Endothelial cell of umbilical vein (primary cell): Measurements from ENCODE around the gene CNOT4. TPM values are rescaled to one million over a fixed set of nuclear protein-coding genes. Genes with fewer than 3 reads are reported as not detected.
"Not testable (repeated sequence)": the region's sequence is repeated elsewhere in the genome, so short reads cannot be mapped to it uniquely, and the experiment has no call there.

Experiments
- BruUV-seq: library from RNA; stranded (reverse); fragments of 400-500 nt; replicated peaks from 2 replicates; lab custom pipeline; 2021; lab: Mats Ljungman, UMichigan
- CTCF ChIA-PET: fragments of 300-600, 350-600 bp; sonication (Branson Sonifier 250); formaldehyde crosslinking; loops from one replicate; lab custom pipeline; 2021; ENCODE audit warnings: antibody characterized with exemption, inconsistent platforms; lab: Charles Lee
- POLR2A ChIA-PET: fragments of 300-600, 350-600 bp; sonication (Branson Sonifier 250); formaldehyde crosslinking; loops from one replicate; lab custom pipeline; 2021; ENCODE audit warnings: antibody characterized with exemption, inconsistent platforms; lab: Charles Lee
- DNase-seq: peaks from one replicate; pipeline ENCODE4 v3.0.0-alpha.2; 2011; ENCODE audit warnings: low read depth, low spot score
- FAIRE-seq: peaks from 2 replicates; lab custom pipeline; 2011; peaks lifted over from hg19 to GRCh38; lab: Jason Lieb, UNC
- H2AFZ ChIP-seq: 2 replicates; pipeline ENCODE4 v1.6.0; 2012; ENCODE audit warnings: low read depth, low read length, control low read depth, inconsistent platforms
- H3K27ac ChIP-seq: 2 replicates; pipeline ENCODE4 v1.5.1; 2011; ENCODE audit warnings: low read depth, mild to moderate bottlenecking, control low read depth, low read length, moderate library complexity; ENCODE audit not compliant: insufficient read depth
- H3K27me3 ChIP-seq, 2 experiments: 2 replicates each; pipeline versions ENCODE4 v1.6.0 to v1.6.1; 2011; ENCODE audit warnings: low read length in 2 of 2, mixed read lengths in 1 of 2; ENCODE audit not compliant: control insufficient read depth in 2 of 2, insufficient read depth in 2 of 2
- H3K36me3 ChIP-seq, 2 experiments: 2 replicates in 1 of 2; 3 replicates in 1 of 2; pipeline ENCODE4 v1.5.1; 2011; ENCODE audit warnings: low read length in 2 of 2, mild to moderate bottlenecking in 1 of 2, moderate library complexity in 1 of 2; ENCODE audit not compliant: control insufficient read depth in 2 of 2, insufficient read depth in 2 of 2; ENCODE audit errors: extremely low read depth in 1 of 2
- H3K4me1 ChIP-seq: 3 replicates; pipeline ENCODE4 v1.5.1; 2011; ENCODE audit warnings: mild to moderate bottlenecking, low read length; ENCODE audit not compliant: control insufficient read depth, insufficient read depth; ENCODE audit errors: extremely low read depth
- H3K4me2 ChIP-seq: 2 replicates; pipeline ENCODE4 v1.6.1; 2011; ENCODE audit warnings: low read length, control low read depth, mixed read lengths; ENCODE audit not compliant: insufficient read depth
- H3K4me3 ChIP-seq, 3 experiments: fragments of 200-600 bp in 1 of 3; sonication (generic), shearing (Covaris generic) in 1 of 3; replicated peaks in 1 of 3; 2 replicates each; pipeline ENCODE4 v1.5.1; 2011 to 2016; ENCODE audit warnings: control low read depth in 3 of 3, low read length in 3 of 3, mild to moderate bottlenecking in 2 of 3, inconsistent platforms in 1 of 3, low read depth in 1 of 3, moderate library complexity in 1 of 3; ENCODE audit not compliant: insufficient read depth in 1 of 3
- H3K79me2 ChIP-seq: 2 replicates; pipeline ENCODE4 v1.6.0; 2012; ENCODE audit warnings: low read length, inconsistent platforms; ENCODE audit not compliant: control insufficient read depth, insufficient read depth
- H3K9ac ChIP-seq: replicated peaks from 2 replicates; pipeline ENCODE3; 2011; ENCODE audit warnings: low read length, control low read depth; ENCODE audit not compliant: insufficient read depth; ENCODE audit errors: extremely low read depth
- H3K9me1 ChIP-seq: replicated peaks from 3 replicates; pipeline ENCODE4 v1.6.0; 2011; ENCODE audit warnings: mild to moderate bottlenecking, low read length; ENCODE audit not compliant: control insufficient read depth, insufficient read depth; ENCODE audit errors: extremely low read depth
- H3K9me3 ChIP-seq: replicated peaks from 2 replicates; pipeline ENCODE4 v1.5.1; 2012; ENCODE audit warnings: low read length, inconsistent platforms; ENCODE audit not compliant: control insufficient read depth, insufficient read depth
- H4K20me1 ChIP-seq: replicated peaks from 2 replicates; pipeline ENCODE3; 2011; ENCODE audit warnings: mild to moderate bottlenecking, low read length; ENCODE audit not compliant: control insufficient read depth, insufficient read depth; ENCODE audit errors: extremely low read depth
- GATA2 ChIP-seq: IDR thresholded peaks from 2 replicates; pipeline ENCODE4 v1.7.0; 2011; ENCODE audit warnings: low read depth, mild to moderate bottlenecking, moderate library complexity, mixed read lengths, low read length; ENCODE audit not compliant: insufficient read length, insufficient read depth
- POLR2AphosphoS5 ChIP-seq: IDR thresholded peaks from 2 replicates; pipeline ENCODE4 v1.6.1; 2012; ENCODE audit warnings: low read depth, mild to moderate bottlenecking, control low read depth, low read length, moderate library complexity; ENCODE audit not compliant: insufficient read depth
- dilution Hi-C: fragments of 300-500 bp; cut with MboI; formaldehyde crosslinking; loops from one replicate; pipeline ENCODE4 v1.15.0; 2019; ENCODE audit warnings: low sequenced_read_pairs; ENCODE audit not compliant: extremely low pct_ligation_motif_present
- intact Hi-C: fragments of 100-400 bp; cut with micrococcal nuclease; formaldehyde crosslinking; loops from one replicate; pipeline ENCODE4 v1.10.0; 2022
- polyA plus RNA-seq, 4 experiments: library from polyadenylated mRNA; depleted of rRNA in 3 of 4; stranded (reverse) in 3 of 4; unstranded in 1 of 4; fragments of >200 nt; gene quantifications; 2 replicates each; pipeline versions ENCODE4 v1.2.1 to v1.2.3, GENCODE V29; 2011 to 2012; ENCODE audit warnings: missing spikeins in 1 of 4
- total RNA-seq: library from RNA; stranded (reverse); gene quantifications from 2 replicates; pipeline ENCODE4 v1.2.3, GENCODE V29; 2021
- TF ChIP-seq, protein P1 (sequence below), 2 donors: IDR thresholded peaks; 1 replicate in 1 of 2; 2 replicates in 1 of 2; pipeline ENCODE4 v1.5.1; 2011; ENCODE audit warnings: low read length in 2 of 2, mild to moderate bottlenecking in 2 of 2, moderate library complexity in 2 of 2, control low read depth in 1 of 2, inconsistent platforms in 1 of 2, low read depth in 1 of 2; ENCODE audit not compliant: insufficient read depth in 1 of 2; ENCODE audit errors: extremely low read depth in 1 of 2

CNOT4 gene
- total and polyA plus RNA-seq, 2 donors (not counting 3 experiments of a cell fraction or from before 2014, with no cell fraction given), result 10.3 to 21.7 TPM

- Histone ChIP-seq H3K36me3 (no peaks in the 10 kb centered on the region), H3K9me3 (no peaks in the 10 kb centered on the region), H3K4me3 (no peak overlapping the region), H3K9me1 (no peaks in the 10 kb centered on the region), H2AFZ (no peak overlapping the region), H3K27me3 (peaks cover 0 to 9% of the 10 kb centered on the region in 2 experiments), H3K4me1 (no peaks in the 10 kb centered on the region), H3K4me2 (no peak overlapping the region), H4K20me1 (no peaks in the 10 kb centered on the region), H3K79me2 (no peaks in the 10 kb centered on the region), H3K27ac (no peak overlapping the region), H3K9ac (no peak overlapping the region)
- DNase-seq (no peak), FAIRE-seq (no peak)
- POLR2A ChIA-PET, result no interaction called here
- no TSS peak for BruUV-seq
- intact Hi-C loops, result loop anchor here (1.0 kb wide), 1 partner anchor 71 kb away; no protein-coding TSS in a partner anchor
- CTCF ChIA-PET, result interaction anchor here (1.4 to 1.9 kb wide), 2 partner anchors 71 to 78 kb away, joined by 5 read pairs; no protein-coding TSS in a partner anchor
- dilution Hi-C loops, result no loop called here
- no peak for TF ChIP-seq POLR2AphosphoS5
- TF ChIP-seq, protein P1, sequence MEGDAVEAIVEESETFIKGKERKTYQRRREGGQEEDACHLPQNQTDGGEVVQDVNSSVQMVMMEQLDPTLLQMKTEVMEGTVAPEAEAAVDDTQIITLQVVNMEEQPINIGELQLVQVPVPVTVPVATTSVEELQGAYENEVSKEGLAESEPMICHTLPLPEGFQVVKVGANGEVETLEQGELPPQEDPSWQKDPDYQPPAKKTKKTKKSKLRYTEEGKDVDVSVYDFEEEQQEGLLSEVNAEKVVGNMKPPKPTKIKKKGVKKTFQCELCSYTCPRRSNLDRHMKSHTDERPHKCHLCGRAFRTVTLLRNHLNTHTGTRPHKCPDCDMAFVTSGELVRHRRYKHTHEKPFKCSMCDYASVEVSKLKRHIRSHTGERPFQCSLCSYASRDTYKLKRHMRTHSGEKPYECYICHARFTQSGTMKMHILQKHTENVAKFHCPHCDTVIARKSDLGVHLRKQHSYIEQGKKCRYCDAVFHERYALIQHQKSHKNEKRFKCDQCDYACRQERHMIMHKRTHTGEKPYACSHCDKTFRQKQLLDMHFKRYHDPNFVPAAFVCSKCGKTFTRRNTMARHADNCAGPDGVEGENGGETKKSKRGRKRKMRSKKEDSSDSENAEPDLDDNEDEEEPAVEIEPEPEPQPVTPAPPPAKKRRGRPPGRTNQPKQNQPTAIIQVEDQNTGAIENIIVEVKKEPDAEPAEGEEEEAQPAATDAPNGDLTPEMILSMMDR (IDR thresholded peaks at IDR 0.05; ENCODE audit: extremely low read depth in 1 of 2, insufficient read depth in 1 of 2, low read depth in 1 of 2, low read length in 2 of 2), result peak in 1 of 2 donors; percentile 3
- TF ChIP-seq GATA2, result no peak
These were observed 157.6 kb downstream of the CNOT4 start for GRCh38 chr7:135352285-135352684.

- intact Hi-C loops, H3K79me2 ChIP-seq, H3K4me2 ChIP-seq, H3K27me3 ChIP-seq, dilution Hi-C loops, BruUV-seq, H3K27ac ChIP-seq, DNase-seq, H3K9me3 ChIP-seq, POLR2A ChIA-PET, H3K9ac ChIP-seq, H3K4me1 ChIP-seq, H3K36me3 ChIP-seq, CTCF ChIA-PET, H3K9me1 ChIP-seq, H4K20me1 ChIP-seq, H3K4me3 ChIP-seq, H2AFZ ChIP-seq, FAIRE-seq: not testable (repeated sequence)
These were observed 158.8 kb downstream of the CNOT4 start for GRCh38 chr7:135351070-135351469.
